Left kidney (tissue), 2 donors: ENCODE measurements around the gene CCL14. TPM values are rescaled to one million over a fixed set of nuclear protein-coding genes. Genes with fewer than 3 reads are reported as not detected.
"Not testable (repeated sequence)": the region's sequence is repeated elsewhere in the genome, so short reads cannot be mapped to it uniquely, and the experiment has no call there.

Source experiments
- DNase-seq: peaks from one replicate; pipeline ENCODE4 v3.0.0-alpha.2; 2013
- polyA plus RNA-seq: library from polyadenylated mRNA; unstranded; fragments of 120-200 nt; gene quantifications from one replicate; pipeline ENCODE4 v1.2.1, GENCODE V29; 2013; ENCODE audit not compliant: insufficient read length

The CCL14 gene
- polyA plus RNA-seq, 1 donor, result 18.0 TPM

DNA sequence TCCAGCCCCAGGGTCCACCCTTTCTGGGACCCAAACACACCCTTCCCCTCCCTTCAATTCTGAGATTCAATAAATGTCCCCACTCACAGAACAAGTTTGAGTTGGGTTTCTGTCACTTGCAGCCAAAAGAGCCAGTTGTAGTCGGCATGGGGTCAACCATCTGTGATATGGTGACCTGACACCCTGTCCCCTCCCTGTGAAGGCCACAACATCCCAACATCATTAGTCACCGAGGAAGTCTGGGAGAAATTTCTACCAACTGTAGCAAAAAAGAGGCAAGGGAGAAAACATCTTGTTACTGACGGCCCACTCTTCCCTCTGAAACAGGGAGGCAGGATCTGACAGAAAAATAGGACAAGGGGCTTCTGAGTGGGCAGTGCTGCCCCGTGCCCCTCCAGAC, 42.4 kb downstream of the CCL14 start:
- DNase-seq, result no peak

DNA sequence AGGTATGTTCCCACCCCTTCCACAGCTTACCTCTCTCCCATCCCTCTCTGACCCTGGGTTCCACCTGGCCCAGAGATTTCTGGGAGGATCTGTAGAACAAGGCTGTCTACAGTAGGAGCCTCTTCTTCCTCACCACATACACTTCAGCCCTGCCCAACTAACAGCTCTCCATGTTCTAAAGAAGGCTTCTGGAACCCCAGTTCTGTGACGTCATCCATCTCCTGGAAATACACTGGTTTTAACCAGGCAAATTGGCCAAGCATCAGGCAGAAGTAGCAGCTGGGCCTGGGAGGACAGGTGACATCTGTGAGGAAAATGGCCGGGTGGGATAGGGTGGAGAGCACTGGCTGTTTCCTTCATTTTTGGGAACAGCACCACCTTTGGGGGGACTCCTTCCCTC, 43.0 kb downstream of the CCL14 start, which contains the start of gene LYZL6:
Gene LYZL6, minus strand, starts transcription at position 177 of the 400 bp plus-strand sequence. CDS start 4,357 bp downstream, outside the sequence.
- no peak for DNase-seq

DNA sequence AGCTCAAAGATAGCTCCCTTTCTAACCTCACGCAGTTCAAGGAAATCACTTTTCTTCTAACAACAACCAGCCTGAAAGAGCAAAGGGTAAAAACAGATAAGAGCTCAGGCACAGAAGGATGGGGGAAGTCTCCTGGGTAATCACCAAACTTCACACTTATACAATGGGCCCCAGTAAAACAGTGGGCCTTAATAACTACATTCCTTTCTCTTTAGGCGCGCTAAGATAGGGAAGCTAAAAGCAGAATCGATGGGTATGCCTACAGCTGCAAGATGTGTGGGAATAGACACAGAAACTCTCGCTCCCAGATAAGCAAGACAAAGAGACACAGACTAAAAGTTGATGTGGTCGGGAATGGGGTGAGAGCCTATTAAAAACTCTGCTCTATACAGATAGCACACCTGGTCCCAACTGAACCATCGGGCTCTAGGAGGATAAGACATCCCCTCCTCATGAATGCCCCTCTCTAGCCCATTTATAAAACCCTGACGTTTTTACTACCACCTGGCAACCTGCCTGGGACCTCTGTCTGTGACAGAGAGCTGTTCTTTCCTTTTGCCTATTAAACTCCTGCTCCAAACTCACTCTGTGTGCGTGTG, 43.8 kb downstream of the CCL14 start:
- DNase-seq, result peak; percentile 44

DNA sequence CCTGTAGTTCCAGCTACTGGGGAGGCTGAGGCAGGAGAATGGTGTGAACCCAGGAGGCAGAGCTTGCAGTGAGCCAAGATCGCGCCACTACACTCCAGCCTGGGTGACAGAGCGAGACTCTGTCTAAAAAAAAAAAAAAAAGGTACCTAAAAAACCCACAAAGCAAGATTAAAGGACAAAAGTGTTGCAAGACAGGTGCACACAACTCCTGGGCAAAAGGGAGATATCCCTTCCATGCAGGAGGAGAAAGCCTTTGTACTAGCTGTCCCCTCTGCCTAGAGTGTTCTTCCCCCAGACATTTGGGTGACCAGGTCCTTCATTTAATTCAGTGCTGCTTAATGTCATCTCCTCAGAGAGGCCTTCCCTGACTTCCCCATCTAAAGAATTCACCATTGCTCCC, 48.0 kb downstream of the CCL14 start:
- DNase-seq, result not testable (repeated sequence)

- DNase-seq, result no peak
Observed at GRCh38 chr17:35936063-35936462, 50.5 kb downstream of the CCL14 start.

DNA sequence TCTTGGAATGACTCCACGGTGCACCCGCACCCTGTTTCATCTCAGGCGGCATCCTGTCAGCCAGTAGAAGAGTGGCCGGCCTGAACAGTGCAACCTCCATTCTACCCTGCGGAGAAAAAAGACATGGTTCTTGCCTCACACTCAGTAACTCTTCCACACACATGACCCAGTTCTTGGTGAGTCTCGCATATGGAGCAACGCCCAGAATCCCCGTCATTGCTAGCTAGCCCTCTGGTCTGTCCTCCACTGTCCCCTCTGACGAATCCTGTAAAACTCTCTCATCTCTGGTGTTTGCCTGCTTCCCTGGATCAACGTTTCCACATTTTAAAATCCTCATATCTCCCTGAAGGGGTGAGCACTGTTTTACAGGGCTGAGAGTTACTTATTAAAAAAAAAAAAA, 51.8 kb downstream of the CCL14 start:
- DNase-seq, result no peak

Other genes starting within 250 kb of the CCL14 start
- 0.08 TPM for gene GAS2L2, start 233.5 kb downstream of the CCL14 start, polyA plus RNA-seq
- not detected for gene C17orf50, start 225.8 kb downstream of the CCL14 start, polyA plus RNA-seq
- gene MMP28, start 191.1 kb downstream of the CCL14 start, polyA plus RNA-seq, result 1.2 TPM
- 321 TPM for gene TAF15, start 177.2 kb downstream of the CCL14 start, polyA plus RNA-seq
- gene HEATR9, start 117.8 kb downstream of the CCL14 start, polyA plus RNA-seq, result 0.20 TPM
- 1.5 TPM for gene CCL5, start 106.4 kb downstream of the CCL14 start, polyA plus RNA-seq
- 3.1 TPM for gene RDM1, start 56.0 kb downstream of the CCL14 start, polyA plus RNA-seq
- gene LYZL6, start 43.0 kb downstream of the CCL14 start, polyA plus RNA-seq, result not detected
- gene CCL16, start 5.2 kb downstream of the CCL14 start, polyA plus RNA-seq, result 0.20 TPM
- 7.5 TPM for gene CCL15, start 14.8 kb upstream of the CCL14 start, polyA plus RNA-seq
- gene CCL23, start 31.2 kb upstream of the CCL14 start, polyA plus RNA-seq, result 0.48 TPM
- gene CCL18, start 77.5 kb upstream of the CCL14 start, polyA plus RNA-seq, result not detected
- 3.9 TPM for gene CCL3, start 103.4 kb upstream of the CCL14 start, polyA plus RNA-seq
- 1.7 TPM for gene CCL4, start 117.1 kb upstream of the CCL14 start, polyA plus RNA-seq
- 16.2 TPM for gene TBC1D3B, start 189.9 kb upstream of the CCL14 start, polyA plus RNA-seq
- gene CCL3L1, start 210.0 kb upstream of the CCL14 start, polyA plus RNA-seq, result 0.91 TPM
- 1.4 TPM for gene CCL4L2, start 224.3 kb upstream of the CCL14 start, polyA plus RNA-seq